Mammary epithelial cell (primary cell): ENCODE results near the gene NXPE3.
"Not testable (repeated sequence)": the region's sequence is repeated elsewhere in the genome, so short reads cannot be mapped to it uniquely, and the experiment has no call there.

ENCODE experiments used
- CTCF ChIP-seq, 2 donors: IDR thresholded peaks in 1 of 2; conservative IDR thresholded peaks in 1 of 2; 2 replicates each; pipeline ENCODE4 v1.5.1; 2011 to 2012; ENCODE audit warnings: inconsistent platforms in 2 of 2, low read length in 2 of 2, mild to moderate bottlenecking in 2 of 2, control low read depth in 1 of 2, low read depth in 1 of 2; ENCODE audit not compliant: insufficient read depth in 1 of 2; ENCODE audit errors: extremely low read depth in 1 of 2
- EZH2 ChIP-seq: IDR thresholded peaks from 2 replicates; pipeline ENCODE4 v1.6.1; 2012; ENCODE audit warnings: low read length, inconsistent platforms, borderline replicate concordance

GRCh38 chr3:101753386-101754113, 25.5 kb upstream of the NXPE3 start:
- not testable (repeated sequence) for TF ChIP-seq CTCF (conservative IDR thresholded peaks at IDR 0.05 in 1 of 2, IDR thresholded peaks at IDR 0.05 in 1 of 2; ENCODE audit: extremely low read depth in 1 of 2, insufficient read depth in 1 of 2, low read depth in 1 of 2, low read length in 2 of 2); EZH2
